Measurements from ENCODE around the gene NGFR.

NGFR gene

DNA sequence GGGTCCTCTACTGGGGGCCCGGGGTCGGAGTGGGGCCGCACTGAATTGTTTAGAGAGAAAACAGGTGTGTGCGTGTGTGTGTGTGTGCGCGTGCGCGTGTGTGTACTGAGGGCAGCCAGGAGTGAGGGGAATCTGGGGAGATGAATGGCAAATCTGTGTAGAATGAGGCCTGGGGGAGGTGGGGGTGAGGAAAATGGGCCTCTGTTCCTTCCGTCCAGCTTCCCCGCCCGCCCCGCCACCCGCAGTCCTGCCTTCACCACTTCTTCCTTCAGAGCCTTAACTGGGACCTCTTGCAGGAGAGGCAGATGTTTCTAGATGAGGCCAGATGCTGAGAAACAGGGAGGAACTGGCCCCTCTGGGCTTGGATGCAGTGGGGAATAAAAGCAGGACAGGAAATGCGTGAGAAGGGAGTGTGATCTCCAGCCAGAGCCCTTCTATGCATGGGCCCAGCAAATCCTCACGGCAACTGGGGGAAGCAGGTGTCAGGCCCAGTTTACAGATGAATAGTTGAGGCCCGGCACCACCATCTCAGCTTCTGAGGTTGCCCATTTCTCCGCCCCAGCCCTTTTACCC, 29.7 kb upstream of the NGFR start:
- Mint-ChIP-seq H3K27me3 (ENCODE audit: low read depth) (peaks cover 37% of the 10 kb centered on the region), H3K27ac (peak overlapping the region; percentile 50 to 79 (median 60)), H3K4me1 (peaks cover 50% of the 10 kb centered on the region), H3K9me3 (peaks cover 2% of the 10 kb centered on the region), H3K36me3 (ENCODE audit: low read depth) (no peaks in the 10 kb centered on the region), H3K4me3 (no peak overlapping the region)
- TF ChIP-seq, protein P1, sequence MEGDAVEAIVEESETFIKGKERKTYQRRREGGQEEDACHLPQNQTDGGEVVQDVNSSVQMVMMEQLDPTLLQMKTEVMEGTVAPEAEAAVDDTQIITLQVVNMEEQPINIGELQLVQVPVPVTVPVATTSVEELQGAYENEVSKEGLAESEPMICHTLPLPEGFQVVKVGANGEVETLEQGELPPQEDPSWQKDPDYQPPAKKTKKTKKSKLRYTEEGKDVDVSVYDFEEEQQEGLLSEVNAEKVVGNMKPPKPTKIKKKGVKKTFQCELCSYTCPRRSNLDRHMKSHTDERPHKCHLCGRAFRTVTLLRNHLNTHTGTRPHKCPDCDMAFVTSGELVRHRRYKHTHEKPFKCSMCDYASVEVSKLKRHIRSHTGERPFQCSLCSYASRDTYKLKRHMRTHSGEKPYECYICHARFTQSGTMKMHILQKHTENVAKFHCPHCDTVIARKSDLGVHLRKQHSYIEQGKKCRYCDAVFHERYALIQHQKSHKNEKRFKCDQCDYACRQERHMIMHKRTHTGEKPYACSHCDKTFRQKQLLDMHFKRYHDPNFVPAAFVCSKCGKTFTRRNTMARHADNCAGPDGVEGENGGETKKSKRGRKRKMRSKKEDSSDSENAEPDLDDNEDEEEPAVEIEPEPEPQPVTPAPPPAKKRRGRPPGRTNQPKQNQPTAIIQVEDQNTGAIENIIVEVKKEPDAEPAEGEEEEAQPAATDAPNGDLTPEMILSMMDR (IDR thresholded peaks at IDR 0.05; ENCODE audit: unreplicated experiment in 3 of 3), result no peak

DNA sequence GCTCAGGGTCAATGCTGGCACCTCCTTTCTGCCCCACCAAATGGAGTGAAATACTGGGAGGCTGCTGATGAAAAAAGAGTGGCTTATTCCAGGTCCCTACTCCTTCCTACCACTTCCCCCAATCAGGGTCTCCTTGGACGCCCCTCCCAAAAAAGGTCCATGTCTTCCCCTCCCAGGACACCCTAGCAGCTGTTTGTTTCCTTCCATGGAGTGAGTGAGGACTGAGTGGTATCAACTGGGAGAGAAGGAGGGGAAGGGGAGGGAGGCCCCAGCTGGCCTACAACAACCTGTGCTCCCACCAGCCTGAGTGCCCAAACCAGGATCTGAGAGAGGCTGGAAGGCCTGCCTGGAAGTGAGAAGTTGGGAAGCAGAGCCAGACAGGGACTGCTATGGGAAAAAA, 28.7 kb upstream of the NGFR start:
- Mint-ChIP-seq H3K4me3 (no peak overlapping the region), H3K36me3 (ENCODE audit: low read depth) (no peaks in the 10 kb centered on the region), H3K4me1 (peaks cover 56% of the 10 kb centered on the region), H3K9me3 (peaks cover 2% of the 10 kb centered on the region), H3K27ac (peak overlapping the region in 1 of 3 experiments; percentile 63), H3K27me3 (ENCODE audit: low read depth) (peaks cover 47% of the 10 kb centered on the region)
- TF ChIP-seq, protein P1 (IDR thresholded peaks at IDR 0.05; ENCODE audit: unreplicated experiment in 3 of 3), result no peak

DNA sequence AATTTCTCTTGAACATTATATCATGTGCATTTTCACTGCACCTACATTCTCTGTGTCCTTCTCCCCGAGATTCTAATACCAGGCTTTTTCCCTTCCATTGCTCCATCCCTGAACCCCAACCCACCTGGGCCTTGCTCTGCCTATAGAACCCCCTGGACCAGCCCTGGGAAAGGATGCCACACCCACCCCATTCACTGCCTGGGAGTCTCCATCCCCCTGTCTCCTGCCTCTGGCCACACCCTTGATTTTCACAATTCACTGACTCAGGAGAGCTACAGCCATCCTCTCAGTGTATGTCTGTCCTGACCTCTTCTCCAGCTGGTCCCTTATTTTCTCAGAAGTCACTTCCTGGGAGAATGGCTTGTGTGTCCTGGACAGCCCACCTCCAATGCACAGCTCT, 27.9 kb upstream of the NGFR start:
- H3K9me3 Mint-ChIP-seq, result peaks cover 2% of the 10 kb centered on the region
- no peak overlapping the region for H3K4me3 Mint-ChIP-seq
- H3K36me3 Mint-ChIP-seq (ENCODE audit: low read depth), result no peaks in the 10 kb centered on the region
- H3K4me1 Mint-ChIP-seq, result peaks cover 63% of the 10 kb centered on the region
- H3K27ac Mint-ChIP-seq, result peak overlapping the region in 2 of 3 experiments; percentile 56 to 63
- TF ChIP-seq, protein P1 (IDR thresholded peaks at IDR 0.05; ENCODE audit: unreplicated experiment in 3 of 3), result no peak
- H3K27me3 Mint-ChIP-seq (ENCODE audit: low read depth), result peaks cover 53% of the 10 kb centered on the region

DNA sequence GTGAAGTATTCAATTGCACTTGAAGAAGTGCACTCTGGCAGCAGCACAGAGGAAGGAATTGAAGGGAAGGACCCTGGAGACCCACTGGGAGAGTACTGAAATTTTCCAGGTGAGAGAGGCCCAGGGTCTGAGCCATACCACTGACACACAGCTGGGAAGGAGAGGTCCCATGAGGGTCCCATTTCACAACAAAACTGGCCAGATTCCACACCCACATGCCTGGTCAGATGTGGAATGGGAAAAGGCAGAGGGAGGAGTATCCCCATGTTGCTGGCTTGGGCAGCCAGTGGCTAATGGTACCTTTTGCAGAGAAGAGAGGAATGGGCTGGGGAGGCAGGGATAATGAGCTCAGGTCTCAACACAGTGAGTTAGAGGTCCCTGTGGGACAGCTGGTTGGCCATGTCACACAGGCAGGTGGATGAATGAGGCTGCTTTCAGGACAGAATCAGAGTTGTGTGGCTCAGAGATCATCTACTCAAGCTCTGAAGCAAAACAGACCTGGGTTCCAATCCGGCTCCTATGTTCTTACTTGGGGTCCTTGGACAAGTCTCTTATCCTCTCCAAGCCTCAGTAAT, 26.2 kb upstream of the NGFR start:
- Mint-ChIP-seq H3K9me3 (peaks cover 2% of the 10 kb centered on the region), H3K27me3 (ENCODE audit: low read depth) (peaks cover 59% of the 10 kb centered on the region), H3K4me1 (peaks cover 77% of the 10 kb centered on the region), H3K27ac (peak overlapping the region; percentile 9 to 56 (median 40)), H3K36me3 (ENCODE audit: low read depth) (no peaks in the 10 kb centered on the region), H3K4me3 (peak overlapping the region in 2 of 3 experiments; percentile 13 to 23)
- TF ChIP-seq, protein P1 (IDR thresholded peaks at IDR 0.05; ENCODE audit: unreplicated experiment in 3 of 3), result no peak

DNA sequence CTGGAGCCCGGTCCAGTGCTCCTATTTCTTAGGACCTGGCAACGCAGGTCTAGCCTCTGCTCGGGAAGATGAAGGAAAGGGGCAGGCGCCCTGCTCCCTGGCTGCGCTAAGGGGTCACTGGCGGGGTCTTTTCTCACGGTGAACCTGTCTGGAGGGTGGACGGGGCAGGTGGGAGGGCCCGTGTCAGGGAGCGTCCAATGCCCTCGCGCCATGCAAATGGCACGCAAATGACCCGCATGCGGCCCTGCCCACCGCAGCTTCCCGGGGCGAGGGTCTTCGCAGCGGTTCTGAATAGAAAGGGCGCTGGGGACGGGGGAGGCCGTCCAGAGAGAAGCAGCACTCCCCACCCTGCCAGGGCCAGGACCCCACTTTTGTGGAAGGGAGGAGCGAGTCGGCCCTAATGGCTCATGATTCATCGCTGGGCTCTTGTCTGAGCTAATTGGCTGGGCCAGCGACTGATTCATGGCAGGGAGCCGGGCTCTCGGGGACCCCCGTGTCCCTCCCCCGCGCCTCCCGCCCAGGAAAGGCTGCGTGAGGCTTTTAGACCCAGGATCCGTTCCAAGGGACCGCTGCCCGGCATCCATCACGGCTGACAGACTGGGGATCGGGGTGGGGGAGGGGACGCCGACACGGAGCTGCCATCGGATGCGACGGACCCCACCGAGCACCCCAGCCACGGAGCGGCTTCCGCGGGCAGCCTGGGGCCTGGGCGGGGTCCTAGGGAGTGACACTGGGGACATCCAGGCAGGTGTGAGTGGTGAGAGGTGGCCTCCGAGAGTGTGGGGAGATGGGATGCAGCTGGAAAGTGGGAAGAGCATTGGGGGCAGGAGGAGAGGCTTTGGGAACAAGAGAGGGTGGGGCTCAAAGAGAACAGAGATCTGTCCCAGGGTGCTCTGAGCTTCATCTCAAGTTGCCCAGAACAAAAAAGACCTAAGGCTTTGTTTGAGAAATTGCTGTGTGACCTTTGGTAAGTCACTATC, 25.0 kb upstream of the NGFR start:
- Mint-ChIP-seq H3K27ac (peak overlapping the region; percentile 45 to 79 (median 59)), H3K4me3 (peak overlapping the region; percentile 54 to 65 (median 59)), H3K36me3 (ENCODE audit: low read depth) (no peaks in the 10 kb centered on the region), H3K4me1 (peaks cover 78% of the 10 kb centered on the region), H3K27me3 (ENCODE audit: low read depth) (peaks cover 63% of the 10 kb centered on the region), H3K9me3 (no peaks in the 10 kb centered on the region)
- TF ChIP-seq, protein P1 (IDR thresholded peaks at IDR 0.05; ENCODE audit: unreplicated experiment in 3 of 3), result no peak

Measured in nephron (organoid).